HG03354 (cell line): Measurements from ENCODE around the gene NFATC2IP.
A peak's percentile ranks its signal among the peaks of the same experiment; 100 is the strongest.

Experiments used
- ATAC-seq: cut with Tn5 transposase; IDR thresholded peaks from one replicate; pipeline ENCODE4 v1.9.1; 2021; ENCODE audit warnings: mild to moderate bottlenecking; ENCODE audit not compliant: unreplicated experiment, poor library complexity, severe bottlenecking

Gene NFATC2IP

DNA sequence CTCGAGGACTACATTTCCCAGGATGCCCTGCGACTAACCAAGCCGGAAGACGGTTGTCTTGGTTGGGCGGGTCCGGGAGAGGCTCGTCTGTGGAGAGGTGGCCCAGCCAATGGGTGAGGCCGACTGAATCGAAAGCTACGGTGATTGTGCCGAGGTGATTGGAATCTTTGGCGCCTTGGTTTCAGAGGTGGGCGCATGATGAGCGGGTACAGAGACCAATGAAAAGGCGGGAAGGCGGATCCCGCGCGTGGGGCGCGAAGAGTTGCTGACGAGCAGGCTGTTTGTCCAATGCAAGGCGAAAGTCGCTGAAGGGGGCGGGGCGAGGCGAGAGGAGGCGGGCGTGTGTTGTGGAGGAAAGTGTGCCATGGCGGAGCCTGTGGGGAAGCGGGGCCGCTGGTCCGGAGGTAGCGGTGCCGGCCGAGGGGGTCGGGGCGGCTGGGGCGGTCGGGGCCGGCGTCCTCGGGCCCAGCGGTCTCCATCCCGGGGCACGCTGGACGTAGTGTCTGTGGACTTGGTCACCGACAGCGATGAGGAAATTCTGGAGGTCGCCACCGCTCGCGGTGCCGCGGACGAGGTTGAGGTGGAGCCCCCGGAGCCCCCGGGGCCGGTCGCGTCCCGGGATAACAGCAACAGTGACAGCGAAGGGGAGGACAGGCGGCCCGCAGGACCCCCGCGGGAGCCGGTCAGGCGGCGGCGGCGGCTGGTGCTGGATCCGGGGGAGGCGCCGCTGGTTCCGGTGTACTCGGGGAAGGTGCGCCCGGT lies at the start of gene NFATC2IP:
Gene NFATC2IP (plus strand): TSS at position 290 of the 762 bp plus-strand sequence. CDS start 75 bp downstream, at position 365.
- ATAC-seq: peak; percentile 93

DNA sequence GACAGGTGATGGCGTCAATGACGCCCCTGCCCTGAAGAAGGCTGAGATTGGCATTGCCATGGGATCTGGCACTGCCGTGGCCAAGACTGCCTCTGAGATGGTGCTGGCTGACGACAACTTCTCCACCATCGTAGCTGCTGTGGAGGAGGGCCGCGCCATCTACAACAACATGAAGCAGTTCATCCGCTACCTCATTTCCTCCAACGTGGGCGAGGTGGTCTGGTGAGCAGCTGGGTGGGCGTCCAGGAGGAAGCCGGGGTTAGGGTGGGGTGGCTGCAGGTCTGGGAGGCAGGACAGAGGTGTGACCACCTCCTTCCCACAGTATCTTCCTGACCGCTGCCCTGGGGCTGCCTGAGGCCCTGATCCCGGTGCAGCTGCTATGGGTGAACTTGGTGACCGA lies 48.9 kb upstream of the NFATC2IP start:
- no peak for ATAC-seq

DNA sequence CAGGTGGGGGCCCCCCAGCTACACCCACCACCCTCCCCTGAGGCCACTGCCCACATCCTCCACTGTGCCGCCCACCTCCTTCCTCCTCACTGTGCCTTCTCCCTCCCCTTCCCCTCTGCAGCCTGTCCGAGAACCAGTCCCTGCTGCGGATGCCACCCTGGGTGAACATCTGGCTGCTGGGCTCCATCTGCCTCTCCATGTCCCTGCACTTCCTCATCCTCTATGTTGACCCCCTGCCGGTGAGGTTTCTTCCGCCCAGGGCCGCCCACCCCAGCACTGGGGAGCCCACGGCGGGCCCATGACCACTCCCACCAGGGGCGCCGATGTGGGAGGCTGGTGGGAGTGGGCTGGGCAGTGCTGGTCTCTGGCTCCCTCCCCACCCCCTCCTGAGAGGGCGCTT lies 47.8 kb upstream of the NFATC2IP start:
- no peak for ATAC-seq

DNA sequence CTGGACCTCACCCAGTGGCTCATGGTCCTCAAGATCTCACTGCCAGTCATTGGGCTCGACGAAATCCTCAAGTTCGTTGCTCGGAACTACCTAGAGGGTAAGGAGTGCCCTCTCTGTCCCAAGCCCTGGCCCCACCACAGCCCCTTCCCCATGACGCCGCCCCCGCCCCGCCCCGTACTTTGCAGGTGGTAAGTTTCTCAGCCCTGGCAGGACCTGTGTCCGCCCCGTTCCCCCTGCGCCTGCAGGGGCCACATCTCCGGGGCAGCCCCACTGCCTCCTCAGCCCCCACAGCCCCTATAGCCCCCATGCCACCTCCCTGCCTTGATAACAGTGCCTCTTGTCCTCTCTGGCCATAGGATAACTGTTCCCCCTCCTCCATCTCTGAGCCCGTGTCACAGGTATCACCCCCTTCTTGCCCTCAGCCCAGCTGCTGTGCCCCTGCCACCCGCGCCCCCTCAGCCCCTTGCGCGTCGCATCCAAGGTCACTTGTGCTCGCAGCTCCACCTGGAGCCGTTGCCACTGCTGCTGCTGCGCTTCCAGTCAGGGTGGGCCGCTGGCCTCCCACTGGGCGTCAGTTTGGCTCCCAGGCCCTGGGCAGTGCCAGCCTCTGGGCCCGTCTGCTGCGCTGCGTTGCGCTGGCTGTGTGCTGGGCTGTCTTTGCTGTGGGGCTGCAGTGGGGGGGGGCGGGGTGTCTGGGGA lies 47.2 kb upstream of the NFATC2IP start:
- no peak for ATAC-seq

DNA sequence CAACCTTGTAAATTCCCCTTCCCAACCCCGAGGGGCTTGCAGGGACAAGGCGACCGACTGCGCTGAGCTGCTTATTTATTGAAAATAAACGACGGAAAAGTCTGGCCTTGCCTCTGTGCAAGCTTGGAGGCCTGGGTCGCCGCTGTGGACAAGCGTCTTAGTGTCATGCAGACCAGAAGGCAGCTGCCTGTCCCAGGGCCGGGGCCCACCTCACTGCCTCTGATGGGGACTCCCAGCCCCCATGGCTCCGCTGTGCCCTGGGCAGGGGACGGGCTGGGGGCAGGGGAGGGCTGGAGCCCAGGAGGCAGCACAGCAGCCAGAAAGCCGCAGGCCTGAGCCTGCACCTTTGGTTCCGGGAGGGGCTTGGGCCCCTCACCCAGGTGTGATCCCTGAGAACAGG lies 46.4 kb upstream of the NFATC2IP start:
- ATAC-seq: no peak

DNA sequence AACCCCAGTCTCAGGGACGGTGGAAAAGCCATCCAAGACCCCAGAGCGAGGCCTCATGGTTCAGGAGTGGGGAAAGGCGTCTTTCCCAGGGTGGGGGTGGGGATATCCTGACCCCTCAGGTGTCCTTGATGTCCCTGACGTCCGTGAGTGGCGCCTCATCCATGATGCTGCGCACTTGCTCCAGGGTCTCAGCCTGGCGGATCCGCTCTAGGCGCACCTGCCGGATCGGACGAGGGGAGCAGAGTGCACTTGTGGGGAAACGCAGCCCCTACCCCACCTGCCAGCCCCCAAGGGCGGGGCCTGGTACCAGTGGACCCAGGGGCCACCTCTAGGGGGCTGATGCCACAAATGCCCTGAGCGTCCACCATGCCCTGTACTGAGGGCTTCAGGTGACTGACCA lies 45.9 kb upstream of the NFATC2IP start:
- no peak for ATAC-seq

DNA sequence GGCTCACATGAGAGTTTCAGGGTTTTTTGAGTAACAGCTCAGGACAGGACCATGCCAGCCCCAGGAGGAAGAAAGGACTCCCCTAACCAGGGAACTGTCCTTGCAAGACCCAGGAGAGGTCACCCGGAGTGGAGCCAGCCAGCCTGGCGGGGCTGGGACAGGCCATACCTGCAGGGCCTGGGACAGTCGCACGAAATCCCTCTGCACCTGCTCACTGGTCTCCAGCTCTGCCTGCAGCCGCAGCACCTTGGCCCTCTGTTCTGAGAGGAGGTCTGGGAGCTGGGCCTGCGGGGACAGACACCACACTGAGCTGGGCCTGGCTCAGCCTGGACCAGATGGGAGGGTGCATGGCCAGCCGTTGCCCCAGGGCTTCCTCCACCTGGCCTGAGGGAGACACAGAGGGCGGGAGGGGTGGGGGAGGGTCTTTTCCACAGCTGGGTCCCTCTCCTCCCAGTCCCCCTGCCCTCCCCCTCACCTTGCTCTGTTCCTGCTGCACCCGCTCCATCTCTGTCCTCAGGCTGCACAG lies 45.4 kb upstream of the NFATC2IP start:
- ATAC-seq: no peak

DNA sequence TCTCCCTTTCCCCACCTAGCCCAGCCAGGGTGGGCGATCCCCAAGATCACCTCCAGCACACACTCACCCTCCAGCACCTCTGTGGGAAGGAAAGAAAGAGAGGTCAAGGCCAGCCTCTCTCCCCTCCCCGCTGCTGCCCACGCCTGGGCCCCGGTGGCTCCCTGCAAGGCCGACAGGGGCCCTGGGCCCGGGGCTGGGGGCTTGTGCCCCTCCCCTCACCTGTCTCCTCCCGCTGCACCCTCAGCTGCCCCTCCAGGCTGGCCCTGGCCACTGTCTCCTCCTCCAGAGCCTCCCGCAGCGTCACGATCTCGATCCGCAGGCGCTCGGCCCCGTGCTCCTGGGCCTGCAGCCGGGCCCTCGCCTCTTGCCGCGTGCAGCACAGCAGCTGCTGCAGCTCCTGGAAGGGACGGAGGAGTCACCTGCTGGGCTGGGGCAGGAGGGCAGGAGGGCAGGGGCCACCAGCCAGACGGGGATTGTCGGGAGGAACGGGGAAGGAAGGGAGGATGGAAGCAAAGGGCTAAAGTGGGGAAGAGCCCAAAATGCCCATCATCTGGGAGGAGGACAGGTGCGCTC lies 44.9 kb upstream of the NFATC2IP start:
- ATAC-seq: no peak

DNA sequence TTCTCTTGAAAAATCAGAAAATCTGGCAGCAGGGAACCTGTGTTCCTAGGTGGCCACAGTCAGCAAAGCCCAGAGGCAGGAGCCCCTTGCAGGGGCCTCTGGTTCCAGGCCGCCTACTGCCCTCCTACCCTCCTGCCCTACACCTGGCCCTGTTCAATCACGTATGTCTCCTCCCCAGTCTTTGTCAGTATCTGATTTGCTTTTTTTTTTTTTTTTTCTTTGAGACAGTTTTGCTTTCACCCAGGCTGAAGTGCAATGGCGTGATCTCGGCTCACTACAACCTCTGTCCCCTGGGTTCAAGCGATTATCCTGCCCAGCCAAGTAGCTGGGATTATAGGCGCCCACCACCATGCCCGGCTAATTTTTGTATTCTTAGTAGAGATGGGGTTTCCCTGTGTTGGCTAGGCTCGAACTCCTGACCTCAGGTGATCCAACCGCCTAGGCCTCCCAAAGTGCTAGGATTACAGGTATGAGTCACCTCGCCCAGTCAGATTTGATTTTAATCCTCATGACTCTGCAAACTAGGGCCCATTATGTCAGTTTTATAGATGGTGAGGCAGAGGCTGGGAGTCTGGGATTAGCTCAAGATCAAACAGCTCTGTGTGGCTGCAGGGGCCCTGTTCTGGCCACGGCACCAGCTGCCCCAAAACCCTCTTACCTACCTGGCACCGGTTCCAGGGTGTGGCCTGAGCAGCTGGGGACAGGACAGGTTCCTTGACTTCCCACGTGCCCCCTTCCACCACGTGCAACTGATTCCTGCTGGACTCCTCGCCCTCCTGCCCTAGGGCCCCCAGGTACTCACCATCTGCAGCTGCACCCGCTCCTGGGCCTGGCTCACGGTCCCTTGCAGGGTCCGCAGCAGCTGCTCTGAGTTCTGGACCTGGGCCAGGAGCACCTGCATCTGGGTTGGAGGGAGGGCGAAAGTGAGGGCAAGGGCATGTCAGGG lies 40.4 kb upstream of the NFATC2IP start:
- no peak for ATAC-seq

DNA sequence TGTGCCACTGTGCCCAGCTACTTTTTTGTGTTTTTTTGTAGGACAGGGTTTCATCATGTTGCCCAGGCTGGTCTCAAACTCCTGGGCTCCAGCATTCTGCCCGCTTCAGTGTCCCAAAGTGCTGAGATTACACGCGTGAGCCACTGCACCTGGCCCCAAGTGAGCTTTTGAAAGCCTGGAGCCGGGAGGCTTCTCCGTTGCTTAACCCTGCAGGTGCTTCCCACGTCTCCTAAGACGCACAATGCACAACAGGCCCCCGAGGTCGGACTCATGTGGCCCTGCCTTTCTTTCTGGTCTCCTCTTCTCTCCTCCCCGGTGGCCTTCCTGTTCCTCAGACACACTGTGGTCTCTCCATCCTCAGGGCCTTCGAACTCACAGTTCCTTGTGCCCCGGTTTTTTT lies 38.2 kb upstream of the NFATC2IP start:
- ATAC-seq: no peak

DNA sequence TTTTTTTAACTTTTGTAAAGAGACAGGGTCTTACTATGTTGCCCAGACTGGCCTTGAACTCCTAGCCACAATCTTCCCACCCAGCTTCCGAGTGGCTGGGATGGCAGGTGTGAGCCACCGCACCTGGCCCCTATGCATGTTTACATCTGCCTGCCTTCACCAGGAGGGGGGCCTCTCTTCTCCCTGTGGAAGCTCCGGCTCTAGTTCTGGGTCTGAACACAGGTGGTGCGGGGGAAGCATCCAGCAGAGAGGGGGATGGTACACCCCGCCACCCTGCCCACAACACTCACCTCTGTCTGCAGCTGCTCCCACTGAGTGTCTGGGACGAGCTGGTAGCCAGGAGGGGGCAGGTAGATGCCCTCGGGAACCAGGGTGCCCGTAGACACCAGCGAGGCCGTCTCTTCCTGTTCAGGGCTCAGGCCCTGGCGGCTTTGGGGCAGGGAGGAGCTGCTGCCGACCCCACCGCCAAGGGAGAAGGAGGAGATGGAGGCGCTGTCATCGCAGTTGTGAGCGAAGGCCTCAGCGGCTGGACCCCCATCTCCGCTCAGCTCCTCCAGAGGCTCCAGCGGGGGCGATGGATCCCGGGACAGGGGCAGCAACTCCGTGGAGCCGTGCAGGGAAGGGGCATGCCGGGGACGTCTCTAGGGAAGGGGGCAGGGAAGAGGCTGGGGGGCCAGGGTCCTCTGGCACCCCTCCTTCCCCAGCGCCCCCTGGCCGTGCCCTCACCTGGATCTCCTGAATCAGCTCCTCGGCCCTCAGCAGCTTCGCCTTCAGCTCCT lies 36.6 kb upstream of the NFATC2IP start:
- no peak for ATAC-seq

DNA sequence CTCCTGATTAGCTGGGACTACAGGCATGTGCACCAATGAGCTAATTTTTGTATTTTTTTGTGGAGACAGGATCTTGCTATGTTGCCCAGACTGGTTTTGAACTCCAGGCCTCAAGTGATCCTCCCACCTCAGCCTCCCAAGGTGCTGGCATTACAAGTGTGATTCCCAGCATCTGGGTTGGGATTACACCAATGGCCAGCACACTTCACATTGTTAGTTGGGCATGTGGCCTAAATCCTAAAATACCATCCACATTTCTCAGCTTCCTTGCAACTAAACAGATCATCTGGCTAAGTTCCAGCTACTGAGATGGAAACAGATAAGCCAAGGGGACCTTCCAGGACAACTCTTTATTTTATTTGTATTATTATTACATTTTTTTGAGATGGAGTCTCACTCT lies 35.6 kb upstream of the NFATC2IP start:
- ATAC-seq: no peak

DNA sequence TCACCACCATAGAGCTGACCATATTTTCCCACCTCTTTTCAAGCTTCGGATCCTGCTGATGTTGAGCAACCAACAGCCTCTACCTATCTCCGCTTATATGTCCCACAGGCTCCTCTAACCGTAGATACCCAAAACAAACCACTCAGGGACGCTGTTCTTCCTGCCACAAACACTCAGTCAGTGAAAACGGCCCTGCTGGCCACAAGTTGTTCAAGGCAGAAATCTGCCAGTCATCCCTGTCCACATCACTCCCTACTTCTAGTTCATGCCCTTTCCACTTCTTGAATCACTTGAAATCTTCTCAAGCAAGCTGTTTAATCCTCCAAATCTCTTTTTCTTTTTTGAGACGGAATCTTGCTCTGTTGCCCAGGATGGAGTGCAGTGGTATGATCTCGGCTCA lies 33.6 kb upstream of the NFATC2IP start:
- ATAC-seq: no peak

DNA sequence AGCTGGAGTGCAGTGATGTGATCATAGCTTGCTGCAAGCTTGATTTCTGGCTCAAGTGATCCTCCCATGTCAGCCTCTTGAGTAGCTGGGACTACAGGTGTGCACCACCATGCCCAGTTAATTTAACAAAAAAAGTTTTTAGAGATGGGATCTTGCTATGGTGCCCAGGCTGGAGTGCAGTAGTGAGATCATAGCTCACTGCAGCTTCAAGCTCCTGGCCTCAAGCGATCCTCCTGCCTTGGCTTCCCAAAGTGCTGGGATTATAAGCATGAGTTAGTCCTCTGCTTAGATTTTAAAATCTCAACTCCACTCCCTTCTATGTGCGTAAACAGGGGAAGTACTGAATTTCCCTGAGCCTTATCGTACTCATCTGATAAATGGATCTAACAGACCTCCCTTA lies 32.0 kb upstream of the NFATC2IP start:
- no peak for ATAC-seq

DNA sequence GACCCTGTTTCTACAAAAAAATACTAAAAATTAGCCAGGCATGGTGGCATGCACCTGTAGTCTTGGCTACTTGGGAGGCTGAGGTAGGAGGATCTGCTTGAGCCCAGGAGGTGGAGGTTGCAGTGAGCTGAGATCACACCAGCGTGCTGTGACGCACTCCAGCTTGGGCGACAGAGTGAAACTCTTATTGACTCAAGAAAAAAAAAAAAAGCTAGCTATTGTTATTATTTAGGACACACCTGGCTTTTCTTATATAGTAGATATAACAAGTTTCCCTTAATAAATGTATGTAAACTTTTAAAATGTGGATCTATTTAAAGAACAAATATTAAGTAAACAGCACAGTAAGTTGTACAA lies 27.5 kb upstream of the NFATC2IP start:
- no peak for ATAC-seq

DNA sequence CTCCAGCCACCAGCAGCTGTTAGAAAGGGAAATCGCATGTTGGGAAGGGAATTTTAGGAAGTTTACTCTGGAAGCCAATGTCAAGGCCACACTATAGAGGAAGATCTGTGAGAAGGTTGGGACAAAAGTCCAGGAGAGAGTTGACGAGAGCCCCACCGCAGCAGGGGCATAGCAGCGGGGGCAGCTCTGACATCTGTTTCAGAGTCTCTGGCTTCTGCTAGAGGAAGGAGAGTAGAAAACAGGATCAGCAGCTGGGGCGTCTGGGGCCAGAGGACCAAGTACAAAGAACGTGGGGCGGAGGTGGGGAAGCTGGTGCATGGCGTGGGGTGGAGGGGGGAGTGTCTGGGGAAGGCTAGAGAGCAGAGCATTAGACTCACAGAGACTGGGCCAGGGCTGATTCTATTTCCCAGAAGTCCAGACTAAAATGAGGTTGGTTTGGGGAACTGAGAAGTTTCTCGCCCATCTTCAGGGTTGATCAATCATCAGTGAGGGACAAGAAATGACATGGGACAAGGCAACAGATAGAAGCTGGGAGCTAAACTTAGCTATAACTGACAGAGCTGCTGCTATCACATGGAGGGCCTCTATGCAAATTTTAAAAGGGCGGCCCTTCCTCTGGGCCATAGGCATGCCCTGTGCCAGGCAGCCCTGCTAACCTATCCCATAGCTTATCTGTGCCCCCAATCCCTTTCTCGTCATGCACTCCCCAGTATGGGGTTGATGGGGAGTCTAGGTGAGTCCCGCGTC lies 26.9 kb upstream of the NFATC2IP start:
- ATAC-seq: peak; percentile 51

DNA sequence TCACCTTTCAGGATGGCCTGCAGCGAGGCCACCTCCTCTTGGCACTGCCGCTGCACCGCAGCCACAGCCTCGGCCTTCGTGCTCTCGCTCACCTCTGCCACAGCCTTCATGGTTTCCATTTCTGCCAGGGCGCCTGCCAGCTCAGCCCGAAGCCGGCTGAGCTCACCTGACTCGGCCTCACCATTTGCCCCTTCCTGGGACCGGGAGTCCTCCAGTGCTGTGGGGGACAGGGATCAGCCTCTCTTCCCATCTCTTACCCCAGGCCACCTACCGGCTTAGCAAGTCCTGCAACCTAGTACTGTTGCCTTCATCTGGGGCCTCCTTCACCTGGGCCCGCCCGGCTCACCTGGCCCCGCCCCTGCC lies 26.4 kb upstream of the NFATC2IP start:
- ATAC-seq: no peak

DNA sequence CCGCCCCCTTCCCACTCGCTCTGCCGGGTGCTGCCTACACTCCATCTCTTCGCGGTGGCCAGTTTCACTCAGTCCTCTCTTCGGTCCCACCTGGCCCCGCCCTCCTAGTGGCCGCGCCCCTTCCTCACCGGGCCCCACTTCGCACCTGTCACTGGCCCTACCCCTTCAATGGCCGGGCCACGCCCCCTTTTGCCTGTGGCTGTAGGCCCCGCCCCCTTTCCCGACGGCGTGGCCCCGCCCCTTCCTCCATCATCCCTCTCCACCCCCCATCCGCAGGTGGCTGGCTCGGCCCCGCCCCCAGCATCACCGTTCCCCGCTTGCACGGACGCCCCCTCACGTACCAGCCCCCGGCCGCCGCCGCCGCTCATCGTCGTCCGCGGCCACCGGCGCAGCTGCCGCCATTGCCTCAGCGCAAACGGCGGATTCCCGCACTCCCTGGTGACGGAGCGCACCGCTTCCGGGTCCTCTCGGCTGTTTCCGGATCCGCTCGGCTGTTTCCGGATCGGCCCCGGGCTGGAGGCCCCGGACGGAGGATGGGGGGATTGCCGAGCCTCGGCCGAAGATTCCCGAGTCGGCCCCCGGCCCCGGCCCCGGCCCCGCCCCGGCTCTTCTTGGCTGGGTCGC lies 25.9 kb upstream of the NFATC2IP start, which contains the start of gene RABEP2:
Gene RABEP2 (minus strand): TSS at position 477 of the 624 bp plus-strand sequence. CDS start 75 bp downstream, at position 402.
- peak; percentile 69 for ATAC-seq
